ENCODE results near the gene TTLL13.

TTLL13 gene

GRCh38 chr15:90231028-90232017 is 18.0 kb upstream of the TTLL13 start:
- peak overlapping the region; percentile 84 for H3K27ac ChIP-seq

DNA sequence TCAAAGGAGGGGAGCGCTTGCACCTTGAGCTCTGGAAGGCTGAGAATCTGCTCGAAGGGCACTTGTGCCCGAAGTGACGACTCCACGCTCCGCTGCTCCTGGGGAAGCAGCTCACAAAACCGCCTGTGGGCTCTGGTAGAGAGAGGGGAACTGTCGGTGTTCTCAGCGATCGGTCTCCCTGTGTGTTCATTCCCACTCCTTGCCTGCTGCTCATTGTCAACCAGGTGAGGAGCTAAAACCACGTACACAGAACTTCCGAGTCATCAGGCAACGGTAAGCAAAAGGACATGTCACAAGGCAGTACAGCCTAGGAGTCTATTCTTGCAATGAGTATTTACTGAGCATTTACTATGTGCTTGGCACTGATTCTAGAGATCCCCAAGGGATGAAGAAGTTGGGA is 17.2 kb upstream of the TTLL13 start:
- H3K27ac ChIP-seq, result peak overlapping the region; percentile 84
- TF ChIP-seq, protein P1, sequence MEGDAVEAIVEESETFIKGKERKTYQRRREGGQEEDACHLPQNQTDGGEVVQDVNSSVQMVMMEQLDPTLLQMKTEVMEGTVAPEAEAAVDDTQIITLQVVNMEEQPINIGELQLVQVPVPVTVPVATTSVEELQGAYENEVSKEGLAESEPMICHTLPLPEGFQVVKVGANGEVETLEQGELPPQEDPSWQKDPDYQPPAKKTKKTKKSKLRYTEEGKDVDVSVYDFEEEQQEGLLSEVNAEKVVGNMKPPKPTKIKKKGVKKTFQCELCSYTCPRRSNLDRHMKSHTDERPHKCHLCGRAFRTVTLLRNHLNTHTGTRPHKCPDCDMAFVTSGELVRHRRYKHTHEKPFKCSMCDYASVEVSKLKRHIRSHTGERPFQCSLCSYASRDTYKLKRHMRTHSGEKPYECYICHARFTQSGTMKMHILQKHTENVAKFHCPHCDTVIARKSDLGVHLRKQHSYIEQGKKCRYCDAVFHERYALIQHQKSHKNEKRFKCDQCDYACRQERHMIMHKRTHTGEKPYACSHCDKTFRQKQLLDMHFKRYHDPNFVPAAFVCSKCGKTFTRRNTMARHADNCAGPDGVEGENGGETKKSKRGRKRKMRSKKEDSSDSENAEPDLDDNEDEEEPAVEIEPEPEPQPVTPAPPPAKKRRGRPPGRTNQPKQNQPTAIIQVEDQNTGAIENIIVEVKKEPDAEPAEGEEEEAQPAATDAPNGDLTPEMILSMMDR (conservative IDR thresholded peaks at IDR 0.05), result no peak

More at GRCh38 chr15:90231028-90232017, 18.0 kb upstream of the TTLL13 start:
- TF ChIP-seq, protein P1 (conservative IDR thresholded peaks at IDR 0.05), result no peak

DNA sequence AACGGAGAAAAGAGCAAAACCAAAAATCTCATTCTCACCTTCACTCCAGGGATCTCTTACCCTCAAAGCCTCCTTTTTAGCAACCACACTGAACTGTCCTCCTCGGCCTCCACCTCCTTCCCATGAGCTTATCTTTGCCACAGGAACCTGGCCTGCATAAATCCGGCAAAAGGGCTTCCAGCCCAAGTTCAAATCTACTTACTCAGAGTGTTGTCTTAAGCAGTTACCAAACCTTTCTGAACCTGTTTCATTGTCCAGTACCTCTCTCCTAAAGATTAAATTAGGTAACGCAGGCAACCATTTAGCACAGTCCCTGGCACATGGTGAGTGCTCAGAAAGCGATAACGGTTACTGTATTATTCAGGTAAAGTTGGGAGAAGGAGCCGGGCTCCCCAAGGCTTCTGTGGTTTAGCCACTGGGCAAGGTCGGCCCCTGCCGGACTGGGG is 16.4 kb upstream of the TTLL13 start:
- TF ChIP-seq, protein P1 (conservative IDR thresholded peaks at IDR 0.05), result peak; percentile 79
- peak overlapping the region; percentile 84 for H3K27ac ChIP-seq

DNA sequence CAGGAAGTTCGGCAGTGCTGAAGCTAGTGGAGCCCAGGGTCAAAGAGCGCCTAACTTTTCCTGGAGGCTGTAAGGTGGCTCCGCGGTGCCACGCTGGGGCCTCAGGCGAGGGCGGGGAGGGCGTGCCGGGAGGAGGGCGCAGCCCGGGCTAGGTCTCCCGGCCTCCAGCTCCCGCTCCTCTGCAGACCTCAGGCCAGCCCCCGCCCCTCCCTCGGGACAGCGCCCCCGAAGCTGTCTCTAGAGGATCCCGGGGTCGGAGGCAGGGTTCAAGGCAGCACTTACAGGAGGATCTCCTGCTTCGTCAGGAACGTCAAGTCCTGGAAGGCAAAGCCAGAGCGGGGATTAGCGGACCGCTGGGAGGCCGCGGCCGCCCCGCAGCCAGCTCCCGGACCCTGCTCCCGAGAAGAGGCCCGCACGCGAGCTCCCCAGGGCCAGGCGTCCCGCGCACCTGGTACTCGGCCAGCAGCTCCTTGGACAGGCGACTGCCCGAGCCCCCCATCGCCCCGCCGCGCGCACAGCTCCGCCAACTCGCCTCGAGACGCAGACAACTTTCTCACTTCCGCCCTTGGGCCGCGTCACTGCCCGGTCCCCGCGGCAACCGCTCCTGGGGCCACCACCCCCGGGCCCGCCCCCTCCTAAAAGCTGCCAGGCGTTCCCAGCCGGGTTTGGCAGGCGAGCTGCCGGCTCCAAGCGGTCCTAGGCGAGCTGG is 15.8 kb upstream of the TTLL13 start, which contains the start of gene CIB1:
CIB1 (minus strand) TSS at position 555 of the 709 bp plus-strand sequence; CDS start at position 499, 56 bp downstream.
- peak within 1 kb of the TSS; percentile 84 for H3K27ac ChIP-seq
- TF ChIP-seq, protein P1 (conservative IDR thresholded peaks at IDR 0.05), result peak; percentile 57

DNA sequence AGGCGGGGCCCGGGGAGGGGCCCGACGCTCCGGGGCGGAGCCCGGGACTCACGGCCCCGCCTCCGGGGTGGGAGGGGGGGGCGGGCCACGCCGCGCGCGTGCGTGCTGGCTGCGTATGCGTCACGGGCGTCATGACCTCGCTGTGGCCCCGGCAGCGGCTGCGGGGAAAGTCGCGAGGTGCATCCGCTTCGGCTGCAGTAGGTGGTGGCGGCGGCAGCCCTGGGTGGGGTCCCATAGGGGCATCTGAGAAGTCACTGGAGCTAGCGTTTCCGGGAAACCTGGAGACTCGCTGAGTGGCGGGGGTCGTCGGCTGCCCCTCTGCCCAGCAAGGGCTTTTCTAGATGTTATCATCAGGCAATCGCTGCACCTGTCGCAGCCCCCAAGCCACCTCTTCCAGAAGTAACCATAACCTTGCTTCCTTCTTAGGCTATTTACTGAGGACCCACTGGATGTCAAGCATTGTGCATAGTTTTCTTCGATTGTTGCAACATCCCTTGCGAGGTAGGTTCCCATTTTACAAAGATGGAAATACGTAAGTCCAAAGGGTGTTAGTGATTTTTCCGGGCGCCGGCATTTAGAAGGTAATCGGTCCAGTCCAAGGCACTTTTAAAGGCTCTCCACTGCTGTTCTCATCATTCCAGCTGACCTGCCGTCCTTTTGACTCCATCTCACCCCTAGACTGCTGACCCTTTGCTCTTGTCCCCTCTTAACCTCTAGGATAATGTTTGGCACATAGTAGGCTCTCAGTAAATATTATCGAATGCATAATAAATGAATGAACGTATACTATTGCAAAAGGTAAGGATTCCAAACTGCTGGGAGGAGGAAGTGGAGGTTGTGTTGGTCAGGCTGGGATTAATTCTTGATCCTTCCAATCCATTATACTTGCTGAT is 15.0 kb upstream of the TTLL13 start, which contains the start of gene GDPGP1:
GDPGP1 (plus strand) TSS at position 114 of the 893 bp plus-strand sequence. CDS start 6,700 bp downstream, outside the sequence.
- TF ChIP-seq, protein P1 (conservative IDR thresholded peaks at IDR 0.05), result no peak
- peak within 1 kb of the TSS; percentile 84 for H3K27ac ChIP-seq

GRCh38 chr15:90239371-90239770 is 10.0 kb upstream of the TTLL13 start:
- no peak overlapping the region for H3K27ac ChIP-seq
- TF ChIP-seq, protein P1 (conservative IDR thresholded peaks at IDR 0.05), result no peak
